EL (cell line): ENCODE data around the gene RPLP1.
"Not testable (repeated sequence)": the region's sequence is repeated elsewhere in the genome, so short reads cannot be mapped to it uniquely, and the experiment has no call there.

Source experiments
- DNase-seq: peaks from one replicate; pipeline ENCODE4 v3.0.0-alpha.2; 2016

The RPLP1 gene

DNA sequence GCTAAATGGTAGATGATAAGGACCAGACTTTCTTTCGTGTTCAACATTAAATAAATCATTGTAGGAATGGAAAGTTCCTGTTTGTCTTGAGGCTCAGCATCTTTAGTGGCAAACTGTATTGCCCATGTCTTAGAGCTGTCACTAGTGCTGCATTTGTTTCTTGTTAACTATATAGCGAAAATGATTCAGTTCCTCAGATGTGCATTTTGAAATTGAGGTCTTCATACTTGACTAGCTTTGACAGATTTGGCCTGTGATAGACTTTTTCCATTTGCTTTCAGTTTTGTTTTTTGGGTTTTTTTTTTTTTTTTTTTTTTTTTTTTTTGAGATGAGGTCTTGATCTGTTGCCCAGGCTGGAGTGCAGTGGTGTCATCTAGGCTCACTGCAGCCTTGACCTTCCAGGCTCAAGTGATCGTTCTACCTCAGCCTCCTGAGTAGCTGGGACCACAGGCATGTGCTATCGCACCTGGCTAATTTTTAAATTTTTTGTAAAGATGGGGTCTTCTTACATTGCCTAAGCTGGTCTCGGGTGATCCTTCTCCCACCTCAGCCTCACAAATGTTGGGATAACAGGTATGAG is 9.5 kb upstream of the RPLP1 start:
- no peak for DNase-seq

DNA sequence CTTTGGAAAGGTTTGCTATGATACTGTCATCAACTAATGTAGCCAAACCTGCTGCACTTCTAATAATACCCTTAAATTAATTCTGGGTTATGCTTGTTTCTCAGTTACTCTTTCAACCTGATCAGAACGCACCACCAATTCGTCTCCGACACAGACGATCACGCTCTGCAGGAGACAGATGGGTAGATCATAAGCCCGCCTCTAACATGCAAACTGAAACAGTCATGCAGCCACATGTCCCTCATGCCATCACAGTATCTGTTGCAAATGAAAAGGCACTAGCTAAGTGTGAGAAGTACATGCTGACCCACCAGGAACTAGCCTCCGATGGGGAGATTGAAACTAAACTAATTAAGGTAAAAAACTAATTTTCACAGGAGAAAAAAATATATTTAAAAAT is 7.9 kb upstream of the RPLP1 start:
- no peak for DNase-seq

DNA sequence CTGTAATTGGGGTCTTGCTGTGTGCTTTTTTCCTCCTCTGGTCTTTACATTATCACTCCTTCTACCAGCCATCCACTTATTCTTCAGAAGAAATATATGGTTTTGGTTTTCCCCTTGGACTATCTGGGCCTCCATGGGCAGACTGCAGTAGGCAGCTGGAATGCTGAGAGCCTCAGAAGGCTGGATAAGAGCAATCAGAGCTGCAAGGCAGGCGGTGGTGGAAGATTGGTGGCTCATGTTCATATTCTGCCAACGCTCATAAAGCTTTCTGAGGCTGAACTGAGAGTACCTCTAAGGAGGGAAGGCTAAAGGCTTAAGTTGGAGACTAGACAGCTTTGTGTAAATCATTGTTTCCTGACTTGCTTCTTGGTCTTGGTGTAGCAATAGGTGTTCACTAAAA is 5.7 kb upstream of the RPLP1 start:
- no peak for DNase-seq

DNA sequence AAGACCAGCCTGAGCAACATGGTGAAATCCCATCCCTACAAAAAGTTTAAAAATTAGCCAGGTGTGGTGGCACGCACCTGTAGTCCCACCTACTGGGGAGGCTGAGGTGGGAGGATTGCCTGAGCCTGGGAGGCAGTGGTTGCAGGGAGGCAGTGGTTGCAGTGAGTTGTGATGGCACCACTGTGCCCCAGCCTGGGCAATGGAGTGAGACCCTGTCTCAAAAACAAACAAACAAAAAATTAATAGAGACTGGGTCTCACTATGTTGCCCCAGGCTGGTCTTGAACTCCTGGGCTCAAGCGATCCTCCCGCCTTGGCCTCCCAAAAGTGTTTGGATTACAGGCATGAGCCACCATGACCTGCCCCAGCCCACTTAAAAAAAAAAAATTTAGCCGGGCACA is 2.4 kb upstream of the RPLP1 start:
- DNase-seq: not testable (repeated sequence)

DNA sequence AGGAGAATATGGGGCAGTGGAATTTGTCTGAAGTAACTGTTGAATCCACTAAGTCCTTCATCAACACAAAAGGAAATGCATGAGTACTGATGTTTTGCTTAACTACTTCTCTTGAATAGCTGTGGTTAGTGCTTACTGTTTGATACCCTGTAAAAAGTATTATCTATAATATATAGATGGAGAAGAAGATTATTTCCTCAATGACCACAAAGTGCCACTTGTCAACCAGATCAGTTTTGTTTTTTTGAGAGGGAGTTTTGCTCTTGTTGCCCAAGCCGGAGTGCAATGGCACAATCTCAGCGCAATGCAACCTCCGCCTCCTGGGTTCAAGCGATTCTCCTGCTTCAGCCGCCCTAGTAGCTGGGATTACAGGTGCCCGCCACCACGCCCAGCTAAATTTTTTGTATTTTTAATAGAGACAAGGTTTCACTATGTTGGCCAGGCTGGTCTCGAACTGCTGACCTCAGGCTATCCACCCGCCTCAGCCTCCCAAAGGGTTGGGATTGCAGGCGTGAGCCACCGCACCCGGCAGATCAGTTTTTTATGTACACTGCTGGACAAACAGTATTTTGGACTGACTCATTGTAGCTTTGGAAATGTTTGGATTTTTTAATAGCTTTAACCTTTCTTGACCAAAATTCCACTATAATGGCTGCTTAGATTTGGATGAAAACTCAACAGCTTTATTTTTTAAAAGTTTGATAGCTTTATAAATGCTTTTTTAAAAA is 1.5 kb upstream of the RPLP1 start:
- peak; percentile 22 for DNase-seq

DNA sequence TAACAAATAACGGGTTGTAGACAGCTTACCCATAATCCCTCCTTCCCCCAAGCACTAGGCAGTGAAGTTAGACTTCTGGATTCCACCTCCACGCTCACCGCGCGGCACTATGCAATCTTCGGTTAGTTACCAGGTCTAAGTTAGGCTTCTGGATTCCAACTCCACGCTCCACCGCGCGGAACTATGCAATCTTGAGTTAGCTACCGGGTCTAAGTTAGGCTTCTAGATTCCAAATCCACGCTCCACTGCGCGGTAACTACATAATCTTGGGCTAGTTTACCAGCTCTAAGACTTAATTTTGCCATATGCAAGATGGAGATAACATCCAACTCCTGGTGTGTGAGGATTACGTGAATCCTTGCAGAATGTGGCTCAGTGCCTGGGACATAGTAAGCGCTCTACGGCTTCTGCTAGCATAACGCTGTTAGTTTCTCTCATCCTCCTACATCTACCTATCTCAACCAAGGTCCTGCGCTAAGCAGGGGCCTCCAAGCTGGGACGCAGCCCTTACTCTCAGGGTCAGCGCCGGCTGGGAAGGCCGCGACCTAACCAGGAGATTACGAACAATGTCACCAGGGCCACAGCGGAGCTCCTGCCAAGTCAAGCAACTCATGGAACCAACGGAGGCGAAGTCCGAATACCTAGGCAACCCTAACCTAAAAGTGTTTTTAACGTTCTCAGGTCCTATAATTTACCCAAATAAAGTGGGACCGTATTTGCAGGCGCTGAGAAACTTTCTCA is 497 bp upstream of the RPLP1 start:
- no peak for DNase-seq

DNA sequence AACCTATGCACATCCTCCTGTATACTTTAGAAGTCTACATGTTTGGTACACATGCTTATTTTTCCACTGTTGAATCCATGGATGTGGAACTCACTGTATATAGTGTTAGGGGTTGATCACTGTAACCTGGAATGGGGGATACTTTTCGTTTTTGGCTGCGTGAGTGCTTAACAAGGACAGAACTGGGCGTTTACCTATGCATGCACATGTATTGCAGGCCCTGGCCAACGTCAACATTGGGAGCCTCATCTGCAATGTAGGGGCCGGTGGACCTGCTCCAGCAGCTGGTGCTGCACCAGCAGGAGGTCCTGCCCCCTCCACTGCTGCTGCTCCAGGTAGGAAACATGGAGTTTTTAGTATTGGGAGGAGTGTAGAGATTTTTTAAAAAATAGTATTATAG is 2.3 kb downstream of the RPLP1 start:
- no peak for DNase-seq

DNA sequence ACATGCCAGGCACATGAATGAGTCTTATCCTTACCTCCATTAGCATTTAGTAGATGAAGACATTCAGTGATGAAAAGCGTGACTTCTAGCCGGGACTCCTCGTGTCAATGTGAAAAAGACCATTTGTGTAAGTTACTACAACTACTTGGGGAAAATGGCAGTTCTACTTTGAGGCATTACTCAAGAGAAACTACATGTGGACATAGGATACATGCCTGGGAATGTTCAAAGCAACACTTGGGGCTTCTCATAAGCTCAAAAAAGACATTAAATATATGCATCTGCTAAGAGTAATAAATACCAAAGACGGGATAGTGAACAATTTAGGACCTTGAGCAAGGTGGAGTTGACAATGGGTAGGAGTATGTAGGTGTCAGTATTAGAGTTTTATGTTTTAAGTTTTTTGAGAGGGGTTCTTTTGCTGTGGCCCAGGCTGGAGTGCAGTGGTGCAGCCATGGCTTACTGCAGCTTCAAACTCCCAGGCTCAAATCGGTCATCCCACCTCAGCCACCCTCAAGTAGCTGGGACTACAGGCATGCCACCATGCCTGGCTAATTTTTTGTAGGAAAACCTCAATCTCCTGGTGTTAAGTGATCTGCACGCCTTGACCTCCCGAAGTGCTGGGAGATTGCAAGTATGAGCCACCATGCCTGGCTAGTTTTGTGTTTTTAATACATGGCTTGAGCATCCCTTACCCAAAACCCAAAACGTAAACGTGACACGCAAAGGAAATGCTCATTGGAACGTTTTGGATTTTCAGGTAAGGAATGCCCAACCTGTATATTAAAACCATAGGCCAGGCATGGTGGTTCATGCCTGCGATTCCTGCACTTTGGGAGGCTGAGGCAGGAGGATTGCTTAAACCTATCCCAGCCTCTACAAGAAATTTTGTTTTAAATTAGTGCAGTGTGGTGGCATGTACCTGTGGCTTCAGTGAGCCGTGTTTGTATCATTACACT is 3.9 kb downstream of the RPLP1 start:
- no peak for DNase-seq

DNA sequence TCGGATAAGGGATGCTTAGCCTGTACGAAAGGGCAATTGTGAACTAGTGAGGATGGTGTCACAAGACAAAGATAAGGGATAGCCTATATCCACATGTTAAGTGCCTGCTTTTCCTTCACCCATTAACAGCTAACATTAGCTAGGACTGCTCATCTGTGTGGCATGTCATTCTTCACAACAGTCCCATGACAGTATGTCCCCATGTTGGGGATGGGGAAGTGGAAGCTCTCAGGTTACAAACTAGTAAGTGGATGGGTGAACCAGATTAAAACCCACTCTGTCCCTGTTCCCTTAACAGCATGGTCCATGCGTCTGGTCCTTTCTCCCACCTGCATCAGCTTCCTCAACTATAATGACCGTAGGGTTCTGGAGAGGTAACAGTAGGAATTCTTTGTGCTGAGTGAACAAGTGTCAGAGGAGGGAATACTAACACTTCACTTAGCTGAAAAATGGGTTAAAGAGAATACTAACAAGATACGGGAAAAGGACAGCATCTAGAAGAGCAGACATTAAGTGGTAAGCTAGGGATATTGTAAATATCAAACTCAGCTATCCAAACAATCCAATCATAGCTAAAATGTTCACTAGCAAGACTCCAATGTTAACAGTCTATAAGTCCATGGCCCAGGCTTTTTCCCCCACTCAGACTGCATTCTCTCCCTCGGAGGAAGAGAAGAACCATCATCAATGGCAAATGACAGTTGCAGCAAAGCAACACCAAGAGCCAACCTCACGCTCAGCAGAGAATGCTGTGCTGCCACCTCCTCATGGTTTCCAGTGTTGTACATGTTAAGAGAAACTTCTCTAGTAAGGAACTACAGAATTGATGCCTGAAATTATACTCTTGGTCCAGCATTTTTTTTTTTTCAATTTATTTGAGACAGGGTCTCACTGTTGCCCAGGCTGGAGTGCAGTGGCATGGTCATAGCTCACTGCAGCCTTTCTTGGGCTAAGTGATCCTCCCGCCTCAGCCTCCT is 5.0 kb downstream of the RPLP1 start:
- DNase-seq: peak; percentile 38

DNA sequence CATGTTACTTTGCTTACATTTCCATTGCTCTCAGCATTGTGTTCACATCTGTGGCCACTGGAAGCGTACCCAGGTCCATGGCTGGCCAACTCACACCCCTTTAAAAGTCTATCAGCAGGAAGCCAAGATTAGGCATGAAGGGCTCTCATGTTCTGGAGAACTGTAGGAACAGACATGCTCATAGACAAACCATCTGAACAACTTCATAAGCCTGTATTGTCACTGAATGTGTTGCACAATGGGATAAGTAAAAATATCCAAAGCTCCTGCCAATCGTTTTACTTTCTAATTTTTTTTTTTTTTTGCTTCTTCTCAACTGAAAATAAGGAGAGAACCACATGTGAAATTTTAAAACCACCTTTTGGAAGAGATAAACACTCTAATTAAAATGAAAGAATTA is 6.4 kb downstream of the RPLP1 start:
- DNase-seq: no peak

DNA sequence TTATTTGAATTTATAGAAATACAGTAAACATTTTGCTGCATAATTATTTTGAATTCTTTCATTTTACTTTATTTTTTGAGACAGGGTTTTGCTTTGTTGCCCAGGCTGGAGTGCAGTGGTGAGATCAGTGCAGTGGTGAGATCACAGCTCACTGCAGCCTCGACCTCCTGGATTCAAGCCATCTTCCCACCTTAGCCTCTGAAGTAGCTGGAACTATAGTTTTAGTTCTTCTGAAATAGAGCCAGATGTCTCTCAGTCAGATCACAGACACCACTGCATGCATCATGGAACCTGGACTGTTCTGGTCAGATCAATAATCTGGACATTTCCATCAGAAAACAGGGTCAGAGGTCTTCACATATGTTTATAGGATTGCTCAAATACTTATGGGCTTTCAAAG is 7.9 kb downstream of the RPLP1 start:
- DNase-seq: no peak

DNA sequence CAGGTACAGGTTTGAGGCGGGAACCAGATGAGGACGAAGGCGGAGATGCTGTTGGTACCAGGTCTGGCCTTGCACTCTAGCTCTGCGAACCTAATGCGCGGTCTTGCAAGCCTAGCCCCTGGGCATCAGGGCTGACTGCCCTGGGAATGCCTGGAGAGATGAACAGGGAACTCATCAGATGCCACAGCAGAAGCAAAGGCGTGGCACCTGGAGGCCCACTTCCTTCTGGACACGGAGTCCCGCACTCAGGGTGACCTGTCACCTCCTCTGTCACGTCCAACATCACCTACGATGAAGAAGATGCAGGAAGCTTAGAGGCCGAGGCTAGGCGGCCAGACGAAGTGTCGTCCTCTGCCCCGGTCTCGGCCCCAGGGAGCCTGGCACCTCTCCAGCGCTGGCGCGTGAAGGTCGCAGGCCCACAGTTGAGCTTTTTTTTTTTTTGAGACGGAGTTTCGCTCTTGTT is 9.4 kb downstream of the RPLP1 start:
- no peak for DNase-seq

DNA sequence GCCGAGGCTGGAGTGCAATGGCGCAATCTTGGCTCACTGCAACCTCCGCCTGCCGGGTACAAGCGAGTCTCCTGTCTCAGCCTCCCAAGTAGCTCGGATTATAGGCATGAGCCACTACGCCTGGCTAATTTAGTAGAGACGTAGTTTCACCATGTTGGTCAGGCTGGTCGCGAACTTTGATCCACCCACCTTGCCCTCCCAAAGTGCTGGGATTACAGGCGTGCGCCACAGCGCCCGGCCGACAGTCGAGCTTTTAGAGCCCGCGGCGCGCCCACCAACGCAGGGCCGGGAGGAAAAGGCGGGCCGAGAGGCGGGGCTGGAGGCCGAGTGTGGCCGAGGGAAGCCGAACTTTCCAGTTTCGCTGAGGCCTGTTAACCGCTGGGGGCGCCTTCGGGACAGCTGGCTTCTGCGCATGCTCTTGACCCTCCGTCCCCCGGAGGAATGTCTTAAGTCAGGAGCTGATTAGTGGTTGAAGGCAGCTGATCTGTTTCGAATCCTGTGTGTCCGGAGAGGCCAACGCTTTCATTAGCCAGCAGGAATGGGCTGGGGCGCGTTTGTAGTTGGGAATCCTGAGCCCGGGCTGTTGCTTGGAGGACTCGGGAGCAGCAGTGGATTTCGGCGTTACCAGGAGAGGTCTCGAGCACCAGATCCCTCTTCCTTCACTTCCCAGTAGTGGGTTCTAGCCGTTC is 10.0 kb downstream of the RPLP1 start:
- peak; percentile 98 for DNase-seq

DNA sequence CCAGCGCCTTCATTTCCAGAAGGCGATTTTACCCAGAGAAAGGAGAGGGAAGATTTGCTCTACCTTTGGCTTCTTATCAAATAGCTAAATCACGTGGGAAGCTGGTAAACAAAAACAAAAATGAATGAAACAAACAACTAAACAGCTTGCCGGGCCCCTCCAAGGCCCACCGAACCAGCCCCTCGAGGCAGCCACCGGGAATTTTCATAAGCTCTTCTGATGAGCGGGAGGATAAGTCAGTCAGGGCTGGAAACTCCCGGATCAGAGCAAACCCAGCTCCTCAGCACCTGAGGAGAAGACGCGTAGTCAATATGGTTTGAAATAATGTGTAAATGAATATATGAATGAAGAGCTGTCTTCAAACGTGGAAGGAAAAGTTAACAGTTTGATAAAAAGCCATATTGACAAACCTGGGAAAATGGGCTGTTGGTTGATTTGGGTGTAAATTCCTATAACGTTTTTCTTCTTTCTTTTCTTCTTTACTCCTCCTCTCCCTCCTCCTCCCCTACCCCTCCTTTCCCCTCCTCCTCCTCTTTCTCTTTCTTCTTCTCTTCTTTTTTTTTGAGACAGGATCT is 10.7 kb downstream of the RPLP1 start:
- DNase-seq: no peak

DNA sequence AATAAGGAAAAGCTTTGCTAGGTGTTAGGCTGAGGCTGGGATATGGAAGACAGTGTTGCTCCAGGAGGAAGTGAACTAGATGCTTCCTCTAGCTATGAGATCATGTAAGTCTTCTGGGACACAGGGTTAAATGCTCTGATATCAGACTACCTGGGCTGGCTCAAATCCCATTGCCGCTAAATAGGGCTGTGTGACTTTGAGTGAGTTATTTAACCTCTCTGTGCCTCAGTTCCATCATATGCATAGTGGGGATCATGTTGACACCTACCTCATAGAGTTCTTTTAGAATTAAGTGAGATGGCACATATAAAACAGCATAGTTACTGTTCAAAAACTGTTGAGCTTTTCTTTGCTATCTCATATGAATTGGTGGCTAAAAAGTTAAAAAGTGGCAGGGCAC is 12.6 kb downstream of the RPLP1 start:
- DNase-seq: no peak

DNA sequence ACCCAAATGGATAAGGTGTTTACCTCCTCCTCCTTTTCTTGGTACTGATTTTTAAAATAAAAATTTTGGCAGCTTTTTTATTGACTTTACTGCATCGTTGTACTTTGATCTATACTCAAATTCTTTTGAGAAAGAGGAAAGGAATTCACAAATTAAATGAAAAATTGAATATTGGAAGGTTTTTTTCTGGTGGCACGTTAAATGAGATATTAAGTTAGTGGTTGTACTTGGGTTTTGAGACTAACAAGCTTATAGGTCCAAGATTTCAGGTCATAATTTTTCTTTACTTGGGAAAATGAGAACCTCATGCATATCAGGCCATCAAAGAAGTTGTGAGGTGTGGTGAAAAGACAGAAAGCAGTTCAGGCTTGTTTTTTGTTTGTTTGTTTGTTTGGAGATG is 14.1 kb downstream of the RPLP1 start:
- no peak for DNase-seq

DNA sequence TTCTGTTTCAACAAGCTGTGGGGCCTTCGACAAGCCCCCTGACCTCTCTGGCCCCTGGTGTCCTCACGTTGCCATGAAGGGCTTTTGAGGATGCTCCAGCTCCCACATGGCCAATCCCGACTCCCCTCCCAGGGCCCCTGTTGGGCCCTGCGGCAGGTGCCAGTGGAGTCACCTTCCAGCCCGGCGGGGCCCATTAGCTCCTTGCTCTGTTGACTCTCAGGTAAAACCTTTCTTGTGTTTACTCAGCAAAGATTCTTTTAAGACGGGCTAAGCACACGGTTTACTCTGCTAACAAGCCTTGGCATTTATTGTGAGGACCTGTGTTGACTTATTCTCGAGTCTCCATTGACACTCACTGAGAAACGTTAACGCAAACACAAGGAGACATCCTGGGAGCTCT is 15.0 kb downstream of the RPLP1 start:
- DNase-seq: no peak

DNA sequence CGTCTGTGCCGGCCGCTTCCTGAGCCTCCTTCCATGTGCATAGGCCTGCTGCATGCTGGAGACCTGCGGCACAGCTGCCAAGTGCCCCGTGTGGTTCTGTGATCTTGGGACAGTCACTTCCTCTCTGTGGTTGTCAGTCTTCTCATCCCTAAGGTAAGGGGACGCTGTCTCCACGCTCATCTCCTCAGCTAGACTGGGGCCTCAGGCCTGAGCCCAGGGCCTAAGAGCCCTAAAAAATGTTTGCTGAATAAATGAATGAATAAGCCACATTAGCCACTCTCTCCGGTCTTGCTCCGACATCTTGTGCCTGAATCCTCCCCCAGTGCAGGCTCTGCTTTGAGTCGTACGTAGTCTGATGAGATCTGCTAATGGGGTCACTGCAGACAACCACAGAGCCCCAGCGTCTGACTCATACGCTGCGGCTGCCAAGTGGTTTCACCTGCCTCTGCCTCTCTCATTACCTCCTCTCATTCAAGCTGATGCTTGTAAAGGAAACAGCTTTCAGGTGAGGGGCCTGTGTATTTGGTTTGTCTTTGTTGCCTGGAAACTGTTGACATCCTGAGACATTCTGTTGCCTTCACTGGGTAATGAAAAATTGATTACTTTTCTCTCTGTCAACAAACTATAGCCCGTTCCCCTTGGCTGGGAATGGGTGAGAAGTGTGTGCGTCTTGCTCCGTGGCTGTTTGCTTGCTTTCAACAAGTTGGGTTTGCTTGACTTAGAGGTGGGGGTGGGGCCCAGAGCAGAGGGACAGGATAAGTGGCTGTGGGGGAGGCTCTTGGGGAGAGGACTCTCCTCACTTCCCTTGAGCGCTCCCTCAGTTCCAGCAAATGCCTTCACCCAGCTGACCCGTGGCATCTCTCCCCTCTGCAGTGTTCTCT is 15.9 kb downstream of the RPLP1 start:
- peak; percentile 53 for DNase-seq

DNA sequence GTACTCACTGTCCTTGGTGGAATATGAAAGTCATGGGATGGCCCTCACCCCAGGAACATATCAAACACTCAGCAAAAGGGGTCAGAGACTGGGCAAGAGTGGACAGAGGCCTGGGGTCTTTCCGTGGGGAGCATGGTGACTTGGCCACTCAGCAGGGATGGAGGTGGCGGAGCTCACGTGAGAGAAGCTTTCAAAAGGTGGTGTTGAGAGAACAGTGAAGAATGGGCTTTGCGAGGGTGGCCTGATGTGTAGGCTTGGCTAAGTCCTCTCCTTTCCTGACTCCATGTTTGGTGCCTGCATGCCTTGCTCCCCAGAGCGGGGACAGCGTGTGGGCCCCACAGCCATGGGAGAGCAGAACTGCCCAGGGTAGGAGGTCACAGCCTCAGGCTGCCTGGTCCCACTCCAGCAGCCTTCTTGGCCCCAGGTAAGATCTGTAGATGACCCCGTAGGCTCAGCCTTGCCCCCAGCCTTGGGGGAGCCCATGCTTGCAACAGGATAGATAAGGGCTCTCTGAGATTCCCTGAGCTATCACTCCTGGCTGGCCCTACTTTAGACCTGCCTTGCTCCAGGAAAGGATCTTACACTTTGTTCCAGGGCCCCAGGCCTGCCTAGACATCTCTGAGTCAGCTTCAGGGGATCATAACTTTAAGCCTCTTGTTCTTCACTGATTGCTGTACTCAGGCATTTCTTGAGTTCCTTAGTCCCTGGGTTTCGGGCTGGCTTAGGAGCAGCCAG is 17.0 kb downstream of the RPLP1 start:
- peak; percentile 25 for DNase-seq
